Ovary (tissue), 3 donors: ENCODE measurements around the gene CTDP1.

Source experiments
- POLR2A ChIP-seq: fragments of 450-650 bp; IDR thresholded peaks from one replicate; pipeline ENCODE4 v1.6.1; 2017; ENCODE audit warnings: antibody characterized with exemption, mild to moderate bottlenecking, moderate library complexity
- TF ChIP-seq, protein P1 (sequence below), 3 donors: fragments of 450-650 bp in 2 of 3; fragments of 200-600 bp in 1 of 3; IDR thresholded peaks; one replicate each; pipeline versions ENCODE4 v1.5.1 to v1.8.0; 2016 to 2022; ENCODE audit warnings: antibody characterized with exemption in 3 of 3, mild to moderate bottlenecking in 1 of 3
- donor health status: DM: no; HTN: no; CAD: no.

DNA sequence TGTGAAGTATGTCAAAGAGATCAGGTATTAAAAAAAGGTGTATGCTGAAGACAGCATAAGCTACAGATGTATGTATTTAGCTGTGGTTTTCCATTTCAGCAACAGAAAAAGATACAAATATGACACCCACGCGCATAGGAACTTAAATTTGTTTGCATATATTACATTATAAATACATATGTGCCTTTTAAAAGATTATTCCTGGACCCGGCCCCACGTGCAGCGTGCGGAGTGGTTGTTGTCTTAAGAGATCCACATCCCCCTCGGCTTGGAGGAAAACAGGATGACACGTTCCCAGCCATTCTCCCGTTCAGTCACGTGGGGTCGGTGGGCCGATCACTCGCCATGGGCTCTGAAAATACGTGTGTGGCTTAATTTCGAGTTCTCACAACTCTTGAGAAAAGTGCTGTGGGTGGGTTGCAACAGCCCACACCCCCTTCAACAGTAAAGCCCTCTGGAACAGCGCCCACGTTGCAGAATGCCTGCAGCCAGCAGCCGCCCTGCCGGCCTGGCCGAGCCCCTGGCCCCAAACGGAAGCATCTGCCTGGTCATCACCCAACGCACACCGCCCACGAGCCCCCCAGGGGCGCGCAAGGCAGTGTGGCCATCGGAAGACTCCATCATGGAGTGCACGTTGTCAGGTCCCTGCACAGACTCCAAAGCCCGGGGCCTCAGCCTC, 99.6 kb downstream of the CTDP1 start:
- TF ChIP-seq, protein P1, sequence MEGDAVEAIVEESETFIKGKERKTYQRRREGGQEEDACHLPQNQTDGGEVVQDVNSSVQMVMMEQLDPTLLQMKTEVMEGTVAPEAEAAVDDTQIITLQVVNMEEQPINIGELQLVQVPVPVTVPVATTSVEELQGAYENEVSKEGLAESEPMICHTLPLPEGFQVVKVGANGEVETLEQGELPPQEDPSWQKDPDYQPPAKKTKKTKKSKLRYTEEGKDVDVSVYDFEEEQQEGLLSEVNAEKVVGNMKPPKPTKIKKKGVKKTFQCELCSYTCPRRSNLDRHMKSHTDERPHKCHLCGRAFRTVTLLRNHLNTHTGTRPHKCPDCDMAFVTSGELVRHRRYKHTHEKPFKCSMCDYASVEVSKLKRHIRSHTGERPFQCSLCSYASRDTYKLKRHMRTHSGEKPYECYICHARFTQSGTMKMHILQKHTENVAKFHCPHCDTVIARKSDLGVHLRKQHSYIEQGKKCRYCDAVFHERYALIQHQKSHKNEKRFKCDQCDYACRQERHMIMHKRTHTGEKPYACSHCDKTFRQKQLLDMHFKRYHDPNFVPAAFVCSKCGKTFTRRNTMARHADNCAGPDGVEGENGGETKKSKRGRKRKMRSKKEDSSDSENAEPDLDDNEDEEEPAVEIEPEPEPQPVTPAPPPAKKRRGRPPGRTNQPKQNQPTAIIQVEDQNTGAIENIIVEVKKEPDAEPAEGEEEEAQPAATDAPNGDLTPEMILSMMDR (IDR thresholded peaks at IDR 0.05) = no peak
- TF ChIP-seq POLR2A = no peak
